GM13977 (cell line): ENCODE measurements around the gene CKAP5.

Experiments used
- DNase-seq: peaks from one replicate; pipeline ENCODE4 v3.0.0; 2012; ENCODE audit warnings: low spot score
- in situ Hi-C: fragments of 300-500 bp; cut with MboI; formaldehyde crosslinking; loops from one replicate; pipeline ENCODE4 v1.12.0; 2022; ENCODE audit warnings: low sequenced_read_pairs, low pct_unique_long_range_greater_than_20kb, mixed read lengths, inconsistent platforms; ENCODE audit not compliant: unreplicated experiment
- TF ChIP-seq, protein P1 (sequence below): IDR thresholded peaks from 2 replicates; pipeline ENCODE4 v1.5.1; 2012; ENCODE audit warnings: mild to moderate bottlenecking, control low read depth; ENCODE audit not compliant: insufficient read depth; ENCODE audit errors: extremely low read depth, missing control alignments

CKAP5 gene

DNA sequence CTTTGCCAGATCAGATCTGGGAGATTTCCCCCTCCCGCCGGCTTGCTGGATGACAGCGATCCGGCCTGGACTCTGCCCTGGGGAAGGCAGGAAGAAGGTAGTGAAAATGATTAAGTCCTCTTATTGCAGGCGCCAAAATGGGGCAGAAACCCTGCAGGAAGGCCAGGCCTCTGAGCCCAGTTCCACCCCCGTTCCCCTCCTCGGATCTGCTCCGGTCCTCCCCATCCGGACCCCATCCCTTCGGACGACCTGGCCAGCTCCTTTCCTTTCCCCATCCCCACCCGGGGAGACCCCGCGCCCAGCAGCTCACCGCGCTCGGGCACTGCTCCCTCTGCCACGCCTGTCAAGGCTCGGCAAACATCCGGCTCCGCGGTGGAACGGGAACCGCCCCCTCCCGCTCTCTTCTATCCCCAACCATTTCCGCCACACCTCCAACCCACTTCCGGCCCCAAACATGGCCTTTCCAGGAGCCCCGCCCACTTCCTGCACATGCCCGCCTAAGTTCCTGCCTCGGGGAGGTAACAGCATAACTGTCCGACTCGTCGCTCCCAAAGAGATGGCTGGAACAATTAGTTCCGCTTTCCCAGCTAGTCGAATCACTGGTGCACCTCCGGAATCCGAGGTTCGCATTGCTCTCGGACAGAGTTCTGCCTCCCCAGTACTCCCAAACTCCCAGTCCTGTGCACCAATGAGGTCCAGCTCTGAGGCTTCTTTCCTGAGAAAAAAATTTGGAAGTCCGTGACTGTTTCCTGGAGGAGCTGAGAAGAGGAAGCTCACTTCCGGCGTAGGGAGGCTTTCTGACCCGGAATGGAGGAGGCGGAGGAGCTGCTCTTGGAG is 145.6 kb downstream of the CKAP5 start, which contains the start of the genes ARHGAP1 and ZNF408:
ARHGAP1 (minus strand) TSS at position 379 of the 837 bp plus-strand sequence. CDS start 4,512 bp downstream, outside the sequence.
ZNF408 (plus strand) TSS at position 791 of the 837 bp plus-strand sequence; CDS start at position 808, 17 bp downstream.
- in situ Hi-C loops: no loop called here
- TF ChIP-seq, protein P1, sequence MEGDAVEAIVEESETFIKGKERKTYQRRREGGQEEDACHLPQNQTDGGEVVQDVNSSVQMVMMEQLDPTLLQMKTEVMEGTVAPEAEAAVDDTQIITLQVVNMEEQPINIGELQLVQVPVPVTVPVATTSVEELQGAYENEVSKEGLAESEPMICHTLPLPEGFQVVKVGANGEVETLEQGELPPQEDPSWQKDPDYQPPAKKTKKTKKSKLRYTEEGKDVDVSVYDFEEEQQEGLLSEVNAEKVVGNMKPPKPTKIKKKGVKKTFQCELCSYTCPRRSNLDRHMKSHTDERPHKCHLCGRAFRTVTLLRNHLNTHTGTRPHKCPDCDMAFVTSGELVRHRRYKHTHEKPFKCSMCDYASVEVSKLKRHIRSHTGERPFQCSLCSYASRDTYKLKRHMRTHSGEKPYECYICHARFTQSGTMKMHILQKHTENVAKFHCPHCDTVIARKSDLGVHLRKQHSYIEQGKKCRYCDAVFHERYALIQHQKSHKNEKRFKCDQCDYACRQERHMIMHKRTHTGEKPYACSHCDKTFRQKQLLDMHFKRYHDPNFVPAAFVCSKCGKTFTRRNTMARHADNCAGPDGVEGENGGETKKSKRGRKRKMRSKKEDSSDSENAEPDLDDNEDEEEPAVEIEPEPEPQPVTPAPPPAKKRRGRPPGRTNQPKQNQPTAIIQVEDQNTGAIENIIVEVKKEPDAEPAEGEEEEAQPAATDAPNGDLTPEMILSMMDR: no peak
- DNase-seq: peak; percentile 94

DNA sequence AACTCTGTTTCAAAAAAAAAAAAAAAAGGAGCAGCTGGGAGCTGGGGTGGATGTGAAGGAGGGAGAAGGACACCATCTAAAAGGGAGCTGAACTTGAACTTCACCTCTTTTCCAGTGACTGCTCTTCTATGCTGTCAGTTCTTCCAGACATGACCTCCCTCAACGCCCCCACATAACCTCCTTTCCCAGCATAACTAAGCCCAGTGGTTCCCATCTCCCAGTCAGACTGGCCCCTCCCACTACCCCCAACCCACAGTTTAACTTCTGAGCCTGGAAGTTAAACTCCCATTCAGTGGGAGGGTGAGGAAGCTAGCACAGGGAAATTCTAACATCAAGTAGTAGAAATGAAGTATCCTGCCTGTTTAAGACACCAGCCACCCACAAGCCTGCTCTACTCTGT is 147.5 kb downstream of the CKAP5 start:
- DNase-seq: no peak
- TF ChIP-seq, protein P1: no peak
- in situ Hi-C loops: no loop called here

DNA sequence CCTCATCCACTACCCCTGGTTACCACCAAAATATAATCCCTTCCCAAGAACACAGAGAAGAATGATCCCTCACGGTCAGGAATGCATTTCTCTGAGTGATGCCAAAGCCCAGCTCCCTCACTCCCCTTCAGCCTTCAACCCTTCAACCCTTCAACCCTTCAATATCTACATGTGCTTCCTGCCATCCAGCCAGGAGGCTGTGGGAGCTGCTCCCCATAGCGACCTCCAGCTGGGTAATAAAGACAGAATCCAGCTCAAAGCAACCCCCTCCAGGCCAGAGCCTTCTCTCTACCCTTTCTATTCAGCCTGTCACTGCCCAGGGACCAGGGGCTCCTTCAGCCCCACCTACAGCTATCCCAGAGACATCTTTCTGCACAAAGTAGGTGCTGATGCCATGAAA is 148.4 kb downstream of the CKAP5 start:
- TF ChIP-seq, protein P1: no peak
- DNase-seq: no peak
- in situ Hi-C loops: no loop called here

DNA sequence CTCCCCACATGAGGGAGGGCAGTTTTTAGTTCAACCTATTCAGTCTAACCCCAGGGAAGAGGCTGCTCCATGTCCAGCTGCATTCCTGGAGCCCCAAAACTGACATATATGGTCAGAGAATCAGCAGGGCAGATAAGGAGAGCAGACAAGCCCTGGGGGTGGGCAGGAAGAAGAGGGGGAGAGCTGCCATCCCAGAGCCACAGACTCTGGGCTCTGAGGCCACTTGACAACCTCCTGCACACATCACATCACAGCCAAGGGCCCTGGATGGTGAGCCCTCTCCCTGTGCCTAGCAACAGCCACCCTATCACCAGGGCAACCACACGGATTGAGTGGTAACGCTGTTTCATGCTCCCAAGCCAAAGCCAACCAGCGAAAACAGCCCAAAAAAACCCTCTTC is 148.8 kb downstream of the CKAP5 start:
- TF ChIP-seq, protein P1: no peak
- in situ Hi-C loops: no loop called here
- DNase-seq: no peak

DNA sequence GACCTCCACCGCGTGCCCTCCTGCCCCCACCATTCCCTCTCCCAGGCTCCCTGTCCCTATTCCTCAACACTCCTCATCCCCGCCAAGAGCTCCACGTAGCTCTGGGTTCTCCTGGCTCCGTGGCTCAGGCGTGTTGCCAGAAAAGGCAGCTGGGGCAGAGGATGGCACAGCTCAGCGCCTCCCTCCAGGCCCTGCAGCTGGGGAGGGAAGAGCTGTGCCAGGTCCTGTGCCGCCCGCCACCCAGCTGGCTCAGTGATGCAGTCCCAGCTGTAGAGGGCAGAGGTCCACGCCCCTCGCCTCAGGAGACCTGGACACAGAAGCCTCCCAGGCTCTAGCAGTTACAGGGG is 149.9 kb downstream of the CKAP5 start:
- in situ Hi-C loops: no loop called here
- TF ChIP-seq, protein P1: no peak
- no peak for DNase-seq

DNA sequence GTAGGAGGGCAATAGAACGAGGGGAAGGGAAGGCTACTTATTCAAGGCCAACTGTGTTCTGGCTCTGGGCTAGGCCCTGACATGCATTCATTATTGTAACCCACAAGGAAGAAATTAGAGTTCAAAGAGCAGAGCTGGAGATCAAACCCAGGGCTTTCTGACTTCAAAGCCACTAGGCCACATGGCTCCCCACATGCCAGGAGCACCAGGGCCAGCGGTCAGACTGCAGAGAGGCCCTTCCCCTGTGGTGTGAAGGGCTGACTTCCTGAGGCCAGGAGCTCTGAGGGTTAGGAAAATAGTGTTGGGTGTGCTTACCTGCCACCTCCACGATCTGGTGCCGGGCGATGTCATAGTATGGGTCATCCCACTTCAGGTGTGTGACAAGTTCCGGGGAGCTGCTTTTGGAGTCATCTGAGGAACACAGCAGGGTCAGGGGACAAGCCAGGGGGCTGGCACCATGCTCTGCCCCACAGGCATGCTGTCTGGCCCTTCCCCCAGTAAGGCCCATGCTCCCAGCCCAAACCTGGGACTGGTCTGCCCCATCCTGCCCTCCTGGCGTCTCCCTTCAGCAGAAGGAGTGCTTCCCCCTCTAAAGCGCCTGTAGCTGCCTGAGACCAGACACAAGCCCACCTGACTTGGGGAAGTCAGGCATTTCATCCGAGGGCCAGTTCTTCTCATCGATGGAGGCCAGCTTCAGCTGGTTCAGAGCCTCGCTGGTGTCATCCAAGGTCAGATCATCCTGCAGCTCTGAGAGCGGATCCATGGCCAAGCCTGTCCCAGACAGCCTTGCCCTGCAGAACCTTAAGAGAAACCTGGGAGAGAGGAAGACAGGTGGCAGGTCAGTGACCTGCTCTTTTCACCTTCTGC is 150.5 kb downstream of the CKAP5 start:
- no peak for DNase-seq
- TF ChIP-seq, protein P1: no peak
- in situ Hi-C loops: no loop called here
